ENCODE data around the gene GLI3.

GLI3 gene

DNA sequence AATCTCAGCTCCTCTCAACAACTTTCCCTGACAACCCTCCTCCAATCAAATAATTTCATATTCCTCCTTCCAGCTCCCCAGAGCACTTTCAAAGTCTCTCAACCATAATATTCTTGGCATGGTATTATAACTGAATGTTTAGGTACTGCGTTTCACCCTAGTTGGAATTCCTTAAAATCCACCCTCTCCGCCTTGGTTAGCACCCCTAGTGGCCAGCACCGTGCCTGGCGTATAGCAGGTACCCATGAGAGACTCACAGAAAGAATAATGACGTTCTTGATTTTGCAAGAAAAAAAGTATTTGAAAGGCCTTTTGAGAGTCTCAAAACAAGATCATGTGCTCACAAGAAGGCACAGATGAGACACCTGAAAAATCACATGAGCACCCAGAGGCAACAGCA lies 50.9 kb downstream of the GLI3 start (continued):
- TF ChIP-seq, protein P1, sequence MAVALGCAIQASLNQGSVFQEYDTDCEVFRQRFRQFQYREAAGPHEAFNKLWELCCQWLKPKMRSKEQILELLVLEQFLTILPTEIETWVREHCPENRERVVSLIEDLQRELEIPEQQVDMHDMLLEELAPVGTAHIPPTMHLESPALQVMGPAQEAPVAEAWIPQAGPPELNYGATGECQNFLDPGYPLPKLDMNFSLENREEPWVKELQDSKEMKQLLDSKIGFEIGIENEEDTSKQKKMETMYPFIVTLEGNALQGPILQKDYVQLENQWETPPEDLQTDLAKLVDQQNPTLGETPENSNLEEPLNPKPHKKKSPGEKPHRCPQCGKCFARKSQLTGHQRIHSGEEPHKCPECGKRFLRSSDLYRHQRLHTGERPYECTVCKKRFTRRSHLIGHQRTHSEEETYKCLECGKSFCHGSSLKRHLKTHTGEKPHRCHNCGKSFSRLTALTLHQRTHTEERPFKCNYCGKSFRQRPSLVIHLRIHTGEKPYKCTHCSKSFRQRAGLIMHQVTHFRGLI (tag by site-specific recombination; IDR thresholded peaks at IDR 0.05), result no peak
- no peak for TF ChIP-seq ZNF48 (tag by site-specific recombination; IDR thresholded peaks at IDR 0.05)
- TF ChIP-seq ZNF223 (tag by site-specific recombination; IDR thresholded peaks at IDR 0.05), result no peak
- TF ChIP-seq, protein P2, sequence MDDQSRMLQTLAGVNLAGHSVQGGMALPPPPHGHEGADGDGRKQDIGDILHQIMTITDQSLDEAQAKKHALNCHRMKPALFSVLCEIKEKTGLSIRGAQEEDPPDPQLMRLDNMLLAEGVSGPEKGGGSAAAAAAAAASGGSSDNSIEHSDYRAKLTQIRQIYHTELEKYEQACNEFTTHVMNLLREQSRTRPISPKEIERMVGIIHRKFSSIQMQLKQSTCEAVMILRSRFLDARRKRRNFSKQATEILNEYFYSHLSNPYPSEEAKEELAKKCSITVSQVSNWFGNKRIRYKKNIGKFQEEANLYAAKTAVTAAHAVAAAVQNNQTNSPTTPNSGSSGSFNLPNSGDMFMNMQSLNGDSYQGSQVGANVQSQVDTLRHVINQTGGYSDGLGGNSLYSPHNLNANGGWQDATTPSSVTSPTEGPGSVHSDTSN (CRISPR knock-in tag; IDR thresholded peaks at IDR 0.05), result no peak

DNA sequence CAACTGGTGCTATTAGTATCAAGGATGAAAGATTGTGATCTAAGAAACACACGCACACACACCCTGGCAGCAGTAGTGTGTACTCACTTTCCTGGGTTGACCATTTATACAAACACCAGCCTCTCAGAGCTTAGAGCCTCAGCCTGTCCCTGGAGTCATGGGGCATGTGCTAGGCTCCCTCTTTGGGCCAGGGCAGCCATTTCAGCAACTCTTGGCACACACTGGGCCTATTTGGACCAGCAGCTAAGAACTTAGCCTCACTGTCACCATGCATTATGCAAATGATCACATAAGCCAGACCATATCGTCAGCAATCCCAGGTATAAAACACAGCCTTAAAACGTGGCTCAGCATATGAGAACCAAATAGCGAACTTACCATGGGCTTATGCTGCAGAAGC lies 51.3 kb downstream of the GLI3 start:
- ChIA-PET CTCF (interaction anchor here (0.6 to 2.3 kb wide), 14 partner anchors 8 to 658 kb away, joined by 3 to 13 read pairs (median 3); no protein-coding TSS in a partner anchor), POLR2A (no interaction called here)
- H3K4me1 ChIP-seq (ENCODE audit: control insufficient read depth, insufficient read depth, low read length), result no peaks in the 10 kb centered on the region
- no peaks in the 10 kb centered on the region for H3K36me3 ChIP-seq (ENCODE audit: control insufficient read depth in 2 of 2, insufficient read depth in 1 of 2, low read length in 2 of 2)
- TF ChIP-seq, protein P3, sequence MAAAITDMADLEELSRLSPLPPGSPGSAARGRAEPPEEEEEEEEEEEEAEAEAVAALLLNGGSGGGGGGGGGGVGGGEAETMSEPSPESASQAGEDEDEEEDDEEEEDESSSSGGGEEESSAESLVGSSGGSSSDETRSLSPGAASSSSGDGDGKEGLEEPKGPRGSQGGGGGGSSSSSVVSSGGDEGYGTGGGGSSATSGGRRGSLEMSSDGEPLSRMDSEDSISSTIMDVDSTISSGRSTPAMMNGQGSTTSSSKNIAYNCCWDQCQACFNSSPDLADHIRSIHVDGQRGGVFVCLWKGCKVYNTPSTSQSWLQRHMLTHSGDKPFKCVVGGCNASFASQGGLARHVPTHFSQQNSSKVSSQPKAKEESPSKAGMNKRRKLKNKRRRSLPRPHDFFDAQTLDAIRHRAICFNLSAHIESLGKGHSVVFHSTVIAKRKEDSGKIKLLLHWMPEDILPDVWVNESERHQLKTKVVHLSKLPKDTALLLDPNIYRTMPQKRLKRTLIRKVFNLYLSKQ (tag by site-specific recombination; IDR thresholded peaks at IDR 0.05; ENCODE audit: borderline replicate concordance), result no peak
- no peak for TF ChIP-seq ZNF560 (tag by site-specific recombination; IDR thresholded peaks at IDR 0.05; ENCODE audit: borderline replicate concordance)
- TF ChIP-seq ZNF121 (tag by site-specific recombination; IDR thresholded peaks at IDR 0.05), result no peak
- no peak for TF ChIP-seq ZNF561 (tag by site-specific recombination; IDR thresholded peaks at IDR 0.05; ENCODE audit: borderline replicate concordance)
- H3K9me3 ChIP-seq (ENCODE audit: control insufficient read depth, insufficient read depth, low read depth, low read length), result no peaks in the 10 kb centered on the region; the same call in 1 of the 2 replicates
- no peak overlapping the region for H3K27ac ChIP-seq (ENCODE audit: extremely low read depth, low read depth, low read length)
- H3K4me3 ChIP-seq (ENCODE audit: low read depth, low read length), result no peak overlapping the region

DNA sequence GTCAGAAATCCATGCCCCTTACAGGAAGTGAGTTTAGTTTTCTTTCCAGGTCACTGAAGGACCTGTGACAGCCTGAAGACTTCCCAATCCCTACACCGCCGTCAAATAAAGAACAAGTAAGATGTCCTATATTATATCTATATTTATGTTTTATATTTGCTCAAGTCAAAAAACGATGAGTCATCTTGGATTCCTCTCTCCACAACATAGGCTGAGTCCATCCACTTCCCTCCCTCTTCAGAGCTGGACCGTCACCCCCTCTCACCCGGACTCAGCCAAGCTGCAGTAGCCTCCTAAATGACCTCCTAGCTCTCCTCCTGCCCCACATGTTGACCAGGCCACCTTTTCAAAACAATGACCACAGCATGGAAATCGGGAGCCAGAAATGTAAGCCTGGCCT lies 53.5 kb downstream of the GLI3 start:
- CTCF ChIA-PET, result no interaction called here
- Histone ChIP-seq H3K36me3 (ENCODE audit: control insufficient read depth in 2 of 2, insufficient read depth in 1 of 2, low read length in 2 of 2) (peaks cover 0 to 7% of the 10 kb centered on the region in 2 experiments; a peak in 1 of 3 replicates), H3K4me3 (ENCODE audit: low read depth, low read length) (no peak overlapping the region), H3K4me1 (ENCODE audit: control insufficient read depth, insufficient read depth, low read length) (no peaks in the 10 kb centered on the region), H3K9me3 (ENCODE audit: control insufficient read depth, insufficient read depth, low read depth, low read length) (no peaks in the 10 kb centered on the region; the same call in 1 of the 2 replicates), H3K27ac (ENCODE audit: extremely low read depth, low read depth, low read length) (no peak overlapping the region)
- POLR2A ChIA-PET, result no interaction called here
- TF ChIP-seq ZNF555 (tag by site-specific recombination; conservative IDR thresholded peaks at IDR 0.05) (no peak), SALL2 (tag by site-specific recombination; IDR thresholded peaks at IDR 0.05; ENCODE audit: borderline replicate concordance) (no peak), ZNF10 (tag by site-specific recombination; IDR thresholded peaks at IDR 0.05) (no peak), ZNF394 (tag by site-specific recombination; IDR thresholded peaks at IDR 0.05; ENCODE audit: borderline replicate concordance) (no peak)
- TF ChIP-seq, protein P4, sequence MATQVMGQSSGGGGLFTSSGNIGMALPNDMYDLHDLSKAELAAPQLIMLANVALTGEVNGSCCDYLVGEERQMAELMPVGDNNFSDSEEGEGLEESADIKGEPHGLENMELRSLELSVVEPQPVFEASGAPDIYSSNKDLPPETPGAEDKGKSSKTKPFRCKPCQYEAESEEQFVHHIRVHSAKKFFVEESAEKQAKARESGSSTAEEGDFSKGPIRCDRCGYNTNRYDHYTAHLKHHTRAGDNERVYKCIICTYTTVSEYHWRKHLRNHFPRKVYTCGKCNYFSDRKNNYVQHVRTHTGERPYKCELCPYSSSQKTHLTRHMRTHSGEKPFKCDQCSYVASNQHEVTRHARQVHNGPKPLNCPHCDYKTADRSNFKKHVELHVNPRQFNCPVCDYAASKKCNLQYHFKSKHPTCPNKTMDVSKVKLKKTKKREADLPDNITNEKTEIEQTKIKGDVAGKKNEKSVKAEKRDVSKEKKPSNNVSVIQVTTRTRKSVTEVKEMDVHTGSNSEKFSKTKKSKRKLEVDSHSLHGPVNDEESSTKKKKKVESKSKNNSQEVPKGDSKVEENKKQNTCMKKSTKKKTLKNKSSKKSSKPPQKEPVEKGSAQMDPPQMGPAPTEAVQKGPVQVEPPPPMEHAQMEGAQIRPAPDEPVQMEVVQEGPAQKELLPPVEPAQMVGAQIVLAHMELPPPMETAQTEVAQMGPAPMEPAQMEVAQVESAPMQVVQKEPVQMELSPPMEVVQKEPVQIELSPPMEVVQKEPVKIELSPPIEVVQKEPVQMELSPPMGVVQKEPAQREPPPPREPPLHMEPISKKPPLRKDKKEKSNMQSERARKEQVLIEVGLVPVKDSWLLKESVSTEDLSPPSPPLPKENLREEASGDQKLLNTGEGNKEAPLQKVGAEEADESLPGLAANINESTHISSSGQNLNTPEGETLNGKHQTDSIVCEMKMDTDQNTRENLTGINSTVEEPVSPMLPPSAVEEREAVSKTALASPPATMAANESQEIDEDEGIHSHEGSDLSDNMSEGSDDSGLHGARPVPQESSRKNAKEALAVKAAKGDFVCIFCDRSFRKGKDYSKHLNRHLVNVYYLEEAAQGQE (tag by site-specific recombination; IDR thresholded peaks at IDR 0.05), result no peak
- TF ChIP-seq, protein P5, sequence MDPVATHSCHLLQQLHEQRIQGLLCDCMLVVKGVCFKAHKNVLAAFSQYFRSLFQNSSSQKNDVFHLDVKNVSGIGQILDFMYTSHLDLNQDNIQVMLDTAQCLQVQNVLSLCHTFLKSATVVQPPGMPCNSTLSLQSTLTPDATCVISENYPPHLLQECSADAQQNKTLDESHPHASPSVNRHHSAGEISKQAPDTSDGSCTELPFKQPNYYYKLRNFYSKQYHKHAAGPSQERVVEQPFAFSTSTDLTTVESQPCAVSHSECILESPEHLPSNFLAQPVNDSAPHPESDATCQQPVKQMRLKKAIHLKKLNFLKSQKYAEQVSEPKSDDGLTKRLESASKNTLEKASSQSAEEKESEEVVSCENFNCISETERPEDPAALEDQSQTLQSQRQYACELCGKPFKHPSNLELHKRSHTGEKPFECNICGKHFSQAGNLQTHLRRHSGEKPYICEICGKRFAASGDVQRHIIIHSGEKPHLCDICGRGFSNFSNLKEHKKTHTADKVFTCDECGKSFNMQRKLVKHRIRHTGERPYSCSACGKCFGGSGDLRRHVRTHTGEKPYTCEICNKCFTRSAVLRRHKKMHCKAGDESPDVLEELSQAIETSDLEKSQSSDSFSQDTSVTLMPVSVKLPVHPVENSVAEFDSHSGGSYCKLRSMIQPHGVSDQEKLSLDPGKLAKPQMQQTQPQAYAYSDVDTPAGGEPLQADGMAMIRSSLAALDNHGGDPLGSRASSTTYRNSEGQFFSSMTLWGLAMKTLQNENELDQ (tag by site-specific recombination; IDR thresholded peaks at IDR 0.05; ENCODE audit: low read depth), result no peak
- TF ChIP-seq, protein P6, sequence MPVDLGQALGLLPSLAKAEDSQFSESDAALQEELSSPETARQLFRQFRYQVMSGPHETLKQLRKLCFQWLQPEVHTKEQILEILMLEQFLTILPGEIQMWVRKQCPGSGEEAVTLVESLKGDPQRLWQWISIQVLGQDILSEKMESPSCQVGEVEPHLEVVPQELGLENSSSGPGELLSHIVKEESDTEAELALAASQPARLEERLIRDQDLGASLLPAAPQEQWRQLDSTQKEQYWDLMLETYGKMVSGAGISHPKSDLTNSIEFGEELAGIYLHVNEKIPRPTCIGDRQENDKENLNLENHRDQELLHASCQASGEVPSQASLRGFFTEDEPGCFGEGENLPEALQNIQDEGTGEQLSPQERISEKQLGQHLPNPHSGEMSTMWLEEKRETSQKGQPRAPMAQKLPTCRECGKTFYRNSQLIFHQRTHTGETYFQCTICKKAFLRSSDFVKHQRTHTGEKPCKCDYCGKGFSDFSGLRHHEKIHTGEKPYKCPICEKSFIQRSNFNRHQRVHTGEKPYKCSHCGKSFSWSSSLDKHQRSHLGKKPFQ (tag by site-specific recombination; IDR thresholded peaks at IDR 0.05), result no peak
